ENCODE results near the gene GSTO1.

Gene GSTO1

DNA sequence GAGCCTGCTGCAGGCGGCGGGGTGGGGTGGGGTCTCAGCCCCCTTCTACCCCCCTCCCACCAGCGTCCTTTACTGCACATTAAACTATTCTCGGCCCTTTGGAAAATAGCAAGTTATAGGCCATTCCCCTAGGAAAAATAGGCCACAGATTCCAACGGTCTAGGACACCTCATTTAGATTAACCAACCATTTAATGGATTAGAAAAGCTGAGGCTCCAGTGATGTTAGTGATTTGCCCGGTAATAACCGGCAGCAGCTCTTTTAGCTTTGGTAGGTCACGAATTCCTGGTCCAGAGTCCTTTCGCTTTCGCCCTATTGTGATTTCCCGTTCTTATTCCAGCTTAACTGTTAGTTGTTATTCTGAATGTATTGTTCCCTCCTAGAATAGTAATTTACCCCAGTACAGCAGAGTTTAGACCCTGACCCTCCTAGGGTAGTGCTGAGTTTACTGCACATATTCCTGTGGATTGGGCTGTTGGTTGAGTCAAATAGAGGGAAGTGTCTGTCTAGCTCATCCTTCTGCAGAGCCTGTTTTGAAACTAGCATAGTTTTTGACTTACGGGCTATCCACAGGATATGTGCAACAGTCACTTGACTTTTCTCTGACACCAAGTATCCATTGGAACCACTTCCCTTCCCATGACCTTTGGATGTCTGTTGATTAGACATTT is 754 bp downstream of the GSTO1 start:
- peak; percentile 73 for ATAC-seq
- TF ChIP-seq CSDC2 (CRISPR knock-in tag; IDR thresholded peaks at IDR 0.05) (no peak), ZC3H10 (CRISPR knock-in tag; IDR thresholded peaks at IDR 0.05) (no peak), ARNTL (CRISPR knock-in tag; IDR thresholded peaks at IDR 0.05; ENCODE audit: borderline replicate concordance, low read depth) (no peak), TOX (CRISPR knock-in tag; IDR thresholded peaks at IDR 0.05; ENCODE audit: borderline replicate concordance) (no peak), SNAI2 (CRISPR knock-in tag; IDR thresholded peaks at IDR 0.05) (no peak), BACH2 (CRISPR knock-in tag; IDR thresholded peaks at IDR 0.05; ENCODE audit: borderline replicate concordance) (no peak), GLIS3 (CRISPR knock-in tag; IDR thresholded peaks at IDR 0.05) (no peak), TSHZ2 (CRISPR knock-in tag; IDR thresholded peaks at IDR 0.05) (no peak), ESRRG (CRISPR knock-in tag; IDR thresholded peaks at IDR 0.05) (no peak), OSR1 (CRISPR knock-in tag; IDR thresholded peaks at IDR 0.05) (no peak), PATZ1 (CRISPR knock-in tag; IDR thresholded peaks at IDR 0.05; ENCODE audit: borderline replicate concordance) (no peak), ZNF8 (CRISPR knock-in tag; IDR thresholded peaks at IDR 0.05) (no peak), ISL1 (CRISPR knock-in tag; IDR thresholded peaks at IDR 0.05) (no peak)
- TF ChIP-seq, protein P1, sequence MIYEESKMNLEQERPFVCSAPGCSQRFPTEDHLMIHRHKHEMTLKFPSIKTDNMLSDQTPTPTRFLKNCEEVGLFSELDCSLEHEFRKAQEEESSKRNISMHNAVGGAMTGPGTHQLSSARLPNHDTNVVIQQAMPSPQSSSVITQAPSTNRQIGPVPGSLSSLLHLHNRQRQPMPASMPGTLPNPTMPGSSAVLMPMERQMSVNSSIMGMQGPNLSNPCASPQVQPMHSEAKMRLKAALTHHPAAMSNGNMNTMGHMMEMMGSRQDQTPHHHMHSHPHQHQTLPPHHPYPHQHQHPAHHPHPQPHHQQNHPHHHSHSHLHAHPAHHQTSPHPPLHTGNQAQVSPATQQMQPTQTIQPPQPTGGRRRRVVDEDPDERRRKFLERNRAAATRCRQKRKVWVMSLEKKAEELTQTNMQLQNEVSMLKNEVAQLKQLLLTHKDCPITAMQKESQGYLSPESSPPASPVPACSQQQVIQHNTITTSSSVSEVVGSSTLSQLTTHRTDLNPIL (CRISPR knock-in tag; IDR thresholded peaks at IDR 0.05; ENCODE audit: low read depth), result no peak
- TF ChIP-seq, protein P2, sequence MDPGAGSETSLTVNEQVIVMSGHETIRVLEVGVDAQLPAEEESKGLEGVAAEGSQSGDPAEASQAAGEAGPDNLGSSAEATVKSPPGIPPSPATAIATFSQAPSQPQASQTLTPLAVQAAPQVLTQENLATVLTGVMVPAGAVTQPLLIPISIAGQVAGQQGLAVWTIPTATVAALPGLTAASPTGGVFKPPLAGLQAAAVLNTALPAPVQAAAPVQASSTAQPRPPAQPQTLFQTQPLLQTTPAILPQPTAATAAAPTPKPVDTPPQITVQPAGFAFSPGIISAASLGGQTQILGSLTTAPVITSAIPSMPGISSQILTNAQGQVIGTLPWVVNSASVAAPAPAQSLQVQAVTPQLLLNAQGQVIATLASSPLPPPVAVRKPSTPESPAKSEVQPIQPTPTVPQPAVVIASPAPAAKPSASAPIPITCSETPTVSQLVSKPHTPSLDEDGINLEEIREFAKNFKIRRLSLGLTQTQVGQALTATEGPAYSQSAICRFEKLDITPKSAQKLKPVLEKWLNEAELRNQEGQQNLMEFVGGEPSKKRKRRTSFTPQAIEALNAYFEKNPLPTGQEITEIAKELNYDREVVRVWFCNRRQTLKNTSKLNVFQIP (CRISPR knock-in tag; IDR thresholded peaks at IDR 0.05; ENCODE audit: borderline replicate concordance, low read depth), result no peak

GRCh38 chr10:104256335-104256961 is 1.8 kb downstream of the GSTO1 start:
- no peak; the same call in 2 of the 3 replicates for ATAC-seq
- TF ChIP-seq BACH2 (CRISPR knock-in tag; IDR thresholded peaks at IDR 0.05; ENCODE audit: borderline replicate concordance) (no peak), RARB (CRISPR knock-in tag; IDR thresholded peaks at IDR 0.05) (no peak), TSHZ2 (CRISPR knock-in tag; IDR thresholded peaks at IDR 0.05) (no peak), ZNF8 (CRISPR knock-in tag; IDR thresholded peaks at IDR 0.05) (no peak), ZNF565 (CRISPR knock-in tag; conservative IDR thresholded peaks at IDR 0.05; ENCODE audit: low read depth) (no peak), ARNTL (CRISPR knock-in tag; IDR thresholded peaks at IDR 0.05; ENCODE audit: borderline replicate concordance, low read depth) (no peak), ZC3H10 (CRISPR knock-in tag; IDR thresholded peaks at IDR 0.05) (no peak), TCF4 (CRISPR knock-in tag; IDR thresholded peaks at IDR 0.05; ENCODE audit: borderline replicate concordance) (no peak), PPARA (CRISPR knock-in tag; IDR thresholded peaks at IDR 0.05; ENCODE audit: borderline replicate concordance) (no peak), TOX (CRISPR knock-in tag; IDR thresholded peaks at IDR 0.05; ENCODE audit: borderline replicate concordance) (no peak), ZFP30 (CRISPR knock-in tag; IDR thresholded peaks at IDR 0.05) (no peak), SNAI2 (CRISPR knock-in tag; IDR thresholded peaks at IDR 0.05) (no peak), OSR1 (CRISPR knock-in tag; IDR thresholded peaks at IDR 0.05) (no peak)
- TF ChIP-seq, protein P1 (CRISPR knock-in tag; IDR thresholded peaks at IDR 0.05; ENCODE audit: low read depth), result no peak
- TF ChIP-seq, protein P2 (CRISPR knock-in tag; IDR thresholded peaks at IDR 0.05; ENCODE audit: borderline replicate concordance, low read depth), result no peak
- TF ChIP-seq, protein P3, sequence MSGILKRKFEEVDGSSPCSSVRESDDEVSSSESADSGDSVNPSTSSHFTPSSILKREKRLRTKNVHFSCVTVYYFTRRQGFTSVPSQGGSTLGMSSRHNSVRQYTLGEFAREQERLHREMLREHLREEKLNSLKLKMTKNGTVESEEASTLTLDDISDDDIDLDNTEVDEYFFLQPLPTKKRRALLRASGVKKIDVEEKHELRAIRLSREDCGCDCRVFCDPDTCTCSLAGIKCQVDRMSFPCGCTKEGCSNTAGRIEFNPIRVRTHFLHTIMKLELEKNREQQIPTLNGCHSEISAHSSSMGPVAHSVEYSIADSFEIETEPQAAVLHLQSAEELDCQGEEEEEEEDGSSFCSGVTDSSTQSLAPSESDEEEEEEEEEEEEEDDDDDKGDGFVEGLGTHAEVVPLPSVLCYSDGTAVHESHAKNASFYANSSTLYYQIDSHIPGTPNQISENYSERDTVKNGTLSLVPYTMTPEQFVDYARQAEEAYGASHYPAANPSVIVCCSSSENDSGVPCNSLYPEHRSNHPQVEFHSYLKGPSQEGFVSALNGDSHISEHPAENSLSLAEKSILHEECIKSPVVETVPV (CRISPR knock-in tag; IDR thresholded peaks at IDR 0.05), result no peak
